CD4-positive, alpha-beta T cell (primary cell): Measurements from ENCODE around the gene RPL7A. TPM values are rescaled to one million over a fixed set of nuclear protein-coding genes. Genes with fewer than 3 reads are reported as not detected.
"Not testable (repeated sequence)": the region's sequence is repeated elsewhere in the genome, so short reads cannot be mapped to it uniquely, and the experiment has no call there.

Experiments
- ATAC-seq: fragments of 200-7000 bp; cut with Tn5 transposase; one replicate; pipeline ENCODE4 v1.10.0; 2022; ENCODE audit warnings: mild to moderate bottlenecking; ENCODE audit not compliant: poor library complexity
- CTCF ChIA-PET: fragments of 350-600 bp; sonication (Branson Sonifier 250); formaldehyde crosslinking; loops from one replicate; lab custom pipeline; 2021; ENCODE audit warnings: antibody characterized with exemption, inconsistent platforms; lab: Charles Lee
- POLR2A ChIA-PET: fragments of 350-600 bp; sonication (Branson Sonifier 250); formaldehyde crosslinking; loops from one replicate; lab custom pipeline; 2021; ENCODE audit warnings: antibody characterized with exemption, inconsistent platforms; lab: Charles Lee
- DNase-seq, 14 experiments: peaks; one replicate each; pipeline ENCODE4 v3.0.0-alpha.2; 2013 to 2020; ENCODE audit warnings: mixed read lengths in 2 of 14
- H3K27ac ChIP-seq, 2 donors: one replicate each; pipeline versions ENCODE4 v1.5.1 to v1.7.0; 2013; ENCODE audit warnings: low read length in 2 of 2, low read depth in 1 of 2, mild to moderate bottlenecking in 1 of 2
- H3K27me3 ChIP-seq, 2 experiments: 1 replicate in 1 of 2; 2 replicates in 1 of 2; pipeline versions ENCODE4 v1.6.1 to v1.7.0; 2013; ENCODE audit warnings: low read length in 2 of 2, control low read depth in 1 of 2, mild to moderate bottlenecking in 1 of 2, moderate library complexity in 1 of 2; ENCODE audit not compliant: insufficient read depth in 2 of 2, control insufficient read depth in 1 of 2
- H3K36me3 ChIP-seq: one replicate; pipeline ENCODE4 v1.6.1; 2013; ENCODE audit warnings: low read length, control low read depth; ENCODE audit not compliant: insufficient read depth
- H3K4me1 ChIP-seq: one replicate; pipeline ENCODE4 v1.6.1; 2013; ENCODE audit warnings: low read length, control low read depth; ENCODE audit not compliant: insufficient read depth
- H3K4me3 ChIP-seq: one replicate; pipeline ENCODE4 v1.5.1; 2013; ENCODE audit warnings: mild to moderate bottlenecking, low read length, moderate library complexity
- H3K9me3 ChIP-seq, 2 experiments: 1 replicate in 1 of 2; 2 replicates in 1 of 2; pipeline versions ENCODE4 v1.6.1 to v1.7.0; 2013; ENCODE audit warnings: low read length in 2 of 2, mild to moderate bottlenecking in 2 of 2, control low read depth in 1 of 2, moderate library complexity in 1 of 2; ENCODE audit not compliant: control insufficient read depth in 1 of 2, insufficient read depth in 1 of 2
- H3K27ac Mint-ChIP-seq: one replicate; pipeline ENCODE4 v1.8.0; 2020; ENCODE audit warnings: mixed read lengths
- H3K27me3 Mint-ChIP-seq: one replicate; pipeline ENCODE4 v1.8.0; 2021; ENCODE audit warnings: mixed read lengths
- H3K36me3 Mint-ChIP-seq: one replicate; pipeline ENCODE4 v1.8.0; 2021; ENCODE audit warnings: low read depth, mixed read lengths
- H3K4me1 Mint-ChIP-seq: one replicate; pipeline ENCODE4 v1.8.0; 2021; ENCODE audit warnings: low read depth, mixed read lengths
- H3K4me3 Mint-ChIP-seq: one replicate; pipeline ENCODE4 v1.8.0; 2020; ENCODE audit warnings: mild to moderate bottlenecking, mixed read lengths
- H3K9me3 Mint-ChIP-seq: one replicate; pipeline ENCODE4 v1.8.0; 2020; ENCODE audit warnings: mixed read lengths
- intact Hi-C, 2 experiments: fragments of 100-400 bp; cut with DNase I in 1 of 2; cut with micrococcal nuclease in 1 of 2; formaldehyde crosslinking; loops; one replicate each; pipeline versions ENCODE4 v1.15.1 to v1.9.0; 2023 to 2025; cut with DNase I, micrococcal nuclease
- total RNA-seq, 174 experiments: library from RNA in 2 of 174; stranded (reverse) in 2 of 174; gene quantifications; one replicate each; pipeline ENCODE4 v1.2.3 and lab custom pipeline; 2021 to 2026
- TF ChIP-seq, protein P1 (sequence below): fragments of 200-600 bp; IDR thresholded peaks from one replicate; pipeline ENCODE4 v1.8.0; 2022; ENCODE audit warnings: antibody characterized with exemption, mild to moderate bottlenecking

RPL7A gene
- total RNA-seq, 2 experiments from 2014 or later = 2,613 to 2,686 TPM

DNA sequence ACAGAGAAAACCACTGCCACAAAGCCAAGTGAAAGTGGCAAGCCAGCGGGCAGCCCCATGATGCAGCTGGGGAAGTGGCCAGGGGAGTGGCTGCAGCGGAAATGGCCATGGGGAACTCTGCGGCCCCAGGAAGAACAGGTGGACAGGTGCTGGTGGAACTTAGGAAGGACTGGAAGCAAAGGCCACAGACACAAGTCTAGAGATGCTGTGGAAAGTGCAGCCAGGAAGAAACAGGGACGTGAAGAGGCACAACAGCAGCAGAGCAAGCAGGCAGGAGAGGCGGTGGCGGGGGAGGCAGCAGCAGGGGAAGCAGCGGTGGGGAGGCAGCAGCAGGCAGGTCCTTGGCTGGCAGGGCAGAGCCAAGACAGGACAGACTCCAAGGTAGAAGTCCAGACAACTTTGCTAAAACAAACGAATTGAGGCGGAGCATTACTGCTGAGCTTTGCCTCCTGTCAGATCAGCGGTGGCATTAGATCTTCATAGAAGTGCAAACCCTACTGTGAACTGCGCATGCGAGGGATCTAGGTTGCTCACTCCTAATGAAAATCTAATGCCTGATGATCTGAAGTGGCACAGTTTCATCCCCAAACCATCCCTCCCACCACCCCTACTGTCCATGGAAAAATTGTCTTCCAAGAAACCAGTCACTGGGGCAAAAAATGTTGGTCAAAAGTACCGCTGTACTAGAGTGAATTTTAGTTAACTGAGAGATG is 23.9 kb upstream of the RPL7A start:
- ATAC-seq (no peak), DNase-seq (no peak)
- Mint-ChIP-seq H3K9me3 (no peaks in the 10 kb centered on the region), H3K36me3 (peaks cover 15% of the 10 kb centered on the region), H3K27ac (no peak overlapping the region), H3K4me1 (no peaks in the 10 kb centered on the region), H3K4me3 (no peak overlapping the region), H3K27me3 (no peaks in the 10 kb centered on the region)
- no peaks in the 10 kb centered on the region for H3K4me1 ChIP-seq
- no peak overlapping the region for H3K4me3 ChIP-seq
- TF ChIP-seq, protein P1, sequence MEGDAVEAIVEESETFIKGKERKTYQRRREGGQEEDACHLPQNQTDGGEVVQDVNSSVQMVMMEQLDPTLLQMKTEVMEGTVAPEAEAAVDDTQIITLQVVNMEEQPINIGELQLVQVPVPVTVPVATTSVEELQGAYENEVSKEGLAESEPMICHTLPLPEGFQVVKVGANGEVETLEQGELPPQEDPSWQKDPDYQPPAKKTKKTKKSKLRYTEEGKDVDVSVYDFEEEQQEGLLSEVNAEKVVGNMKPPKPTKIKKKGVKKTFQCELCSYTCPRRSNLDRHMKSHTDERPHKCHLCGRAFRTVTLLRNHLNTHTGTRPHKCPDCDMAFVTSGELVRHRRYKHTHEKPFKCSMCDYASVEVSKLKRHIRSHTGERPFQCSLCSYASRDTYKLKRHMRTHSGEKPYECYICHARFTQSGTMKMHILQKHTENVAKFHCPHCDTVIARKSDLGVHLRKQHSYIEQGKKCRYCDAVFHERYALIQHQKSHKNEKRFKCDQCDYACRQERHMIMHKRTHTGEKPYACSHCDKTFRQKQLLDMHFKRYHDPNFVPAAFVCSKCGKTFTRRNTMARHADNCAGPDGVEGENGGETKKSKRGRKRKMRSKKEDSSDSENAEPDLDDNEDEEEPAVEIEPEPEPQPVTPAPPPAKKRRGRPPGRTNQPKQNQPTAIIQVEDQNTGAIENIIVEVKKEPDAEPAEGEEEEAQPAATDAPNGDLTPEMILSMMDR = no peak
- H3K9me3 ChIP-seq = no peaks in the 10 kb centered on the region
- CTCF ChIA-PET = no interaction called here
- intact Hi-C loops = no loop called here
- POLR2A ChIA-PET = no interaction called here
- H3K36me3 ChIP-seq = no peaks in the 10 kb centered on the region
- H3K27me3 ChIP-seq = no peaks in the 10 kb centered on the region
- no peak overlapping the region for H3K27ac ChIP-seq

DNA sequence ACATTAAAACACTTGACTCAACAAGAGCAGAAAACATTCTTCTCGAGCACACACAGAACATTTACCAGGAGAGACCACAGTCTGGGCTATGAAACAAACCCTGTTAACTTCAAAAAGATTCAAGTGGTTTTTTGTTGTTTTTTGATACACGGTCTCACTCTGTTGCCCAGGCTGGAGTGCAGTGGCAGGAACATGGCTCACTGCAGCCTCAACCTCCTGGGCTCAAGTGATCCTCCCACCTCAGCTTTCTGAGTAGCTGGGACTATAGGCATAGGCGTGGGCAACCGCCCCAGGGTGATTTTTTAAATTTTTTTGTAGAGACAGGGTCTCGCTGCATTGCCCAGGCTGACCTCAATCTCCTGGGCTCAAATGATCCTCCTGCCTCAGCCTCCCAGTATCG is 21.0 kb upstream of the RPL7A start:
- H3K4me1 Mint-ChIP-seq, CTCF ChIA-PET, ATAC-seq, H3K4me3 ChIP-seq, POLR2A ChIA-PET, H3K27ac ChIP-seq, H3K27me3 ChIP-seq, H3K4me3 Mint-ChIP-seq, H3K9me3 ChIP-seq, DNase-seq, H3K4me1 ChIP-seq, H3K9me3 Mint-ChIP-seq, intact Hi-C loops, H3K27ac Mint-ChIP-seq, H3K27me3 Mint-ChIP-seq: not testable (repeated sequence)
- H3K36me3 ChIP-seq = peaks cover 16% of the 10 kb centered on the region
- peaks cover 38% of the 10 kb centered on the region for H3K36me3 Mint-ChIP-seq

DNA sequence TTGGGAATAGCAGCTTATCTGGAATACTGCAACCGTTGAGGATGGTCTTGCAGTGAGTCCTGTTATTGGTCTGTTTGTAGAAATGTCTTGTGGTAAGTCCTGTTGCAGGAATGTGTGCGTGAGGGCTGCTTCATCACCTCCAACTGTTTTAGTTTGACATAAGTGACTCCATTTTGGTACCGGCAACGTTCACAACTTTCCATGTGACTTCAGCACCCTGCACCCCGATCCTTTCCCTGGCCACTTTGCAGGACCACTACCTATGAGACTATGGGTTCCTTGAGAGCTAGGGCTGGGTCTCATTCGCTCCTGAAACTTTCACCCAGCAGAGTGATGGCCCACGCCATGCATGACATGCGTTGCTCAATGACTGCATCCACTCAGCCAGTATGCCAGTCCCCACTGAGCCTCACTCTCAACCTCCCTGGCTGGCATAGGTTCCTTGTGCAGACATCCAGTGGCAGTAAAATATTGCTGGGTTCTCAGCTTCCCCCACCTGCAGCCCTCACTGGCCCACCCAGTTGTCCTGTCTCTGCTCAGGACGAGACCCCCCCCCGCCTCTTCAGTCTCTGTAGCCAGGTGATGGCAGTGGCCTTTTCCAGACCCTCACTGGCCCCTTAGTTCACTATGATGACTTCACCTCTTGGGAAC is 20.1 kb upstream of the RPL7A start:
- no peaks in the 10 kb centered on the region for H3K27me3 ChIP-seq
- H3K9me3 Mint-ChIP-seq = no peaks in the 10 kb centered on the region
- DNase-seq = no peak
- no peak for ATAC-seq
- H3K27ac Mint-ChIP-seq = no peak overlapping the region
- POLR2A ChIA-PET = no interaction called here
- TF ChIP-seq, protein P1 = no peak
- no peaks in the 10 kb centered on the region for H3K4me1 ChIP-seq
- CTCF ChIA-PET = no interaction called here
- H3K36me3 ChIP-seq = peaks cover 26% of the 10 kb centered on the region
- no peak overlapping the region for H3K4me3 Mint-ChIP-seq
- H3K4me1 Mint-ChIP-seq = no peaks in the 10 kb centered on the region
- no peaks in the 10 kb centered on the region for H3K9me3 ChIP-seq
- H3K27me3 Mint-ChIP-seq = no peaks in the 10 kb centered on the region
- peaks cover 47% of the 10 kb centered on the region for H3K36me3 Mint-ChIP-seq
- intact Hi-C loops = no loop called here
- H3K4me3 ChIP-seq = no peak overlapping the region
- no peak overlapping the region for H3K27ac ChIP-seq
